Measurements from ENCODE around the gene CFDP1.
A peak's percentile ranks its signal among the peaks of the same experiment; 100 is the strongest.
"Not testable (repeated sequence)": the region's sequence is repeated elsewhere in the genome, so short reads cannot be mapped to it uniquely, and the experiment has no call there.

Gene CFDP1

DNA sequence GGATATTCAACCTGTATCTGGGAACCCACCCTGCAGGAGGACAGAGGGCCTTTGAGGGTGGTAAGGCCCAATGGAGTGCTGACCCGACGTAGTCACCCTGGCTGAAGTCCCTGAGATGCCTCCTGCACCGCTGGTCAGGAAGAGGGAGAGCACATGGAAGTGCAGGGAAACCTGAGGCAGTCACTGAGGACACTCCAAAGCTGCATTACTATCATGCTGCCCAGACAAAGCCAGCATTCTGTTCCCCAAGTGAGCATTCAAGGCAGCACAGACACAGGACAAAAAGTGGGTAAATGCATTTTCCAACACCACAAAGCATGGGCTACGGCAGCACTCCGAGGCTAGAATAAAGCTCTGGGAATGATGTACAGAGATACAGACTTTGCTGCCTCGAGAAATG lies 135.0 kb downstream of the CFDP1 start:
- DNase-seq (ENCODE audit: low read depth in 1 of 2, low spot score in 1 of 2) = no peak

GRCh38 chr16:75296606-75297005 lies 136.7 kb downstream of the CFDP1 start:
- no peak for DNase-seq (ENCODE audit: low read depth in 1 of 2, low spot score in 1 of 2)

DNA sequence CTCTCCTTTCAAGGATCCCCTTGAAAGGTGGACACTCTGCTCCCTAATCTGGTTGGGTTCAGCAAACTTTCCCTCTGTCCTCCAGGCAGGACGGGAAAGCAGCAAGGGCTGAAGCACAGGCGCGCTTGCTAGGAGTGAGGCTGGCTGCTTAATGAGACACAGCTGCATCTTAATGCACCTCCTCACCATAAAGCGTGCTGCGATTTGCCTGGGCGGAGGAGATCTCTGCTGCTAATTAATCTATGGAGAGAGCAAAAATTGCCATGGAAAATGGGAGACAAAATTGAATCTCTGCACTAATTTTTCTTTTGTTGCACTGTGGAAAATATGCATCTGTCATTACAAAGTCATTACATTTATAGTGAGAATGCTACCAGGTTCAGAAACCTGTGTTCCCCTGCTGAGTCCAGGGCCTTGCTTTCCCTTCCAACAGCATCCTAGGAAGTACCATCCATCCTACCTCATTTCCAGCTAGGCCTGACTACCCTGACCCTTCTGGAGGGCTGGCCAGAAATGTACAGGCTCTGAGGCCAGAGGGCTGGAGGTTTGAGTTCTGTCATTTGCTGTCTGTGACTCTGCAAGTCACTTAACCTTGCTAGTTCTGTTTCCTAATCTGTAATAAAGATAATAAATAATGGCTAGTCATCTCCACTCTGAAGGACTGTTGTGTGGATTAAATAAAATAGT lies 138.4 kb downstream of the CFDP1 start:
- no peak for DNase-seq (ENCODE audit: low read depth in 1 of 2, low spot score in 1 of 2)

- DNase-seq (ENCODE audit: low read depth in 1 of 2, low spot score in 1 of 2) = no peak
These were observed 139.5 kb downstream of the CFDP1 start for GRCh38 chr16:75293772-75294171.

- DNase-seq (ENCODE audit: low read depth in 1 of 2, low spot score in 1 of 2) = no peak
These were observed 140.1 kb downstream of the CFDP1 start for GRCh38 chr16:75293173-75293572.

GRCh38 chr16:75292691-75293090 lies 140.6 kb downstream of the CFDP1 start:
- DNase-seq (ENCODE audit: low read depth in 1 of 2, low spot score in 1 of 2) = no peak

DNA sequence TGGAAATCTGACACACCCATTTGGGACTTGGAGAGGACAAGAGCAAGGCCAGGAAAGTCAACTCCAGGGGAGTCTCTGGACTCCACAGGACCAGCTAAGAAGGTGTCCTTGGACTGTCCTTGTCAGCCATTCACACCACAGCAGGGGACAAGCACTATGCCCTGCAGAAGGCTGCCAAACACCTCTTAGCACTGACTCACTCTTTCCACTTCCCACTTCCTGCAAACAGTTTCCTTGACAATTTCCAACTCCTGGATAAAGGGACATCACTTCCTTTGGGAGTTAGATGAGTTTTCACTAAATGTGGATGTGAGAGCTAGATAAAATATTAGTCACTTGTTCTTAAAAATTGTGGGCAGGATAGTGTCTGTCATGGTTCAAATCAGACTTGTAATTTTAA lies 144.1 kb downstream of the CFDP1 start:
- no peak for DNase-seq (ENCODE audit: low read depth in 1 of 2, low spot score in 1 of 2)

DNA sequence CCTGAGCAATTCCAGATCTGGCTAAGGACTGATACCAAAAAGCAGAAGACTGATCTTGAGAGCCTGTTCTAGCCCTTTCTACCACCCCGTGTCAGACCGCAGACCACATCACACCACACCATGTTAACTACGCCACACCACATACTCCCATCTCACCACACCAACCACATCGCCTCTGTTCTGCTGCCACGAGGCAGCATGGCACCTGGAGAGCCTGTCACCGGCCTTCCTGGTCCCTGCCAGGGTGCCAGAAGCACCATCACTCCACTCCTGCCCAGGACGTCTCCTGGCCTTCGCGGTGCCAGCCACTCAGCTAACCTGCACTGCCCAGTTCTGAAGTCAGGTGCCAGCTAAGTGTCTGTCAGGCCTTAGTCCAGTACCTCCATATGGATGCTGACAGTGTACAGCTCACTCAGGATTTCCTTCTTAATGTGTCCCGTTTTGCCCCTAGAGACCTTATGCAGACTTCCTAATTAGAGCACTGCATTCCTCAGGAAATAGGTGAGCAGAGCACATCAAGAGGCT lies 144.6 kb downstream of the CFDP1 start:
- peak in 1 of 2 donors; percentile 14 for DNase-seq (ENCODE audit: low read depth in 1 of 2, low spot score in 1 of 2)

DNA sequence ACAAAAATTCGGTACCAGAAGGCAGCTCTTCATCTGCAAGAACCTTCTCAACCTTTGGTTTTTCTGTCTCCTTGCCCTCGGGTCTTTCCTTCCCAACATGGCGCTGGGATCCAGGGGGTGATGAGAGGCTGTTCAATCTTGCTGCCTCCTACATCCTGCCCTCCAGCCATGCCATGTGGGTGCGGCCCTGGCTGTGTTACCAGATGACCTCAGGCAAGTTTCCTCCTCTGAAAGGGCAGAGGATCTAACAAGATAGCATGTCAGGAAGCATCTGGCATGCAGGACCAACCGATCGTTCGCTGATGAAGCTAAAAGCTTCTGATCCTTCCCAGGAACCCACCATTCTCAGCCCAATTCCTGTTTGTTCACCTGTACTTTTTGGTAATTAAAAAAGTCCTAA lies 145.1 kb downstream of the CFDP1 start:
- no peak for DNase-seq (ENCODE audit: low read depth in 1 of 2, low spot score in 1 of 2)

GRCh38 chr16:75287708-75288107 lies 145.6 kb downstream of the CFDP1 start:
- no peak for DNase-seq (ENCODE audit: low read depth in 1 of 2, low spot score in 1 of 2)

- DNase-seq (ENCODE audit: low read depth in 1 of 2, low spot score in 1 of 2) = no peak
These were observed 146.9 kb downstream of the CFDP1 start for GRCh38 chr16:75286389-75286788.

DNA sequence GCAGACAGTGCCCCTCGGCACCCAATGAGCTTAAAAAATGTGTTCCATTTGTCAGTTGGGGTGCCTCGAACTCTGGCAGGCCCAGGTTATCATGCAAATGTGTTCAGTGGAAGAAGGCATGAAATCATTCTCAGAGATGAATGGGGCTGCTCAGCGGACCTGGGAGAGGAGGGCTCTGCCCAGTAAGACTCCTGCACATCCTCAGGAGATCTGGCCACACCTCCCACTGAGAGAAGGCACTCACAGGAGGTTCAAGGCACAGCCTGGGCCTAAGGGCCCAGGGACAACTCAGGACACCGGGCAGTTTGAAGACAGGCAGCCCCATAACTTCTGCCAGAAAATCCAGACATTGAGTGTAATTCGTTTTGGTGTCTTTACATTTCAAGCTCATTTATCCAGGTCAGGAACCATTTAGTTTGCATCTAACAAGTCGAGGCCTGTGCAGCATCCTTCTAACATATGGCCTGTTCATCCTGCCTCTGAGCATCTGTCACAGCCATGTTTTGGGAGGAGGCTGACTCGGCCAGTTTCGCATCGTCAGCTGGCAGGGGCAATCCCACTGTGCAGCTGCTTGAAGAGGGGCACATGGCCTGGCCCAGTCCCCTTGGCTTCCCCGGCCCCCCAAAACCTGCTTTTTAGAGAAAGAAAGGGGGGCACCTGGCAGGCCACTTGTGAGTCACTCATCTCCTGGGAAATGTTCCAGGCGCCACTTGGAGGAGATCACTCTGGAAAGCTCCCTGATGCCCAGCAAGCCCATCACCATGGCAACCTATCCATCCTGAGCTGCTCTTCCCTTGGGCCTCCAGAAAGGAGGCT lies 150.6 kb downstream of the CFDP1 start:
- DNase-seq (ENCODE audit: low read depth in 1 of 2, low spot score in 1 of 2) = no peak

- DNase-seq (ENCODE audit: low read depth in 1 of 2, low spot score in 1 of 2) = no peak
These were observed 151.5 kb downstream of the CFDP1 start for GRCh38 chr16:75281826-75282225.

GRCh38 chr16:75281009-75281408 lies 152.3 kb downstream of the CFDP1 start:
- not testable (repeated sequence) for DNase-seq (ENCODE audit: low read depth in 1 of 2, low spot score in 1 of 2)

GRCh38 chr16:75280331-75280804 lies 152.9 kb downstream of the CFDP1 start:
- DNase-seq (ENCODE audit: low read depth in 1 of 2, low spot score in 1 of 2) = no peak

DNA sequence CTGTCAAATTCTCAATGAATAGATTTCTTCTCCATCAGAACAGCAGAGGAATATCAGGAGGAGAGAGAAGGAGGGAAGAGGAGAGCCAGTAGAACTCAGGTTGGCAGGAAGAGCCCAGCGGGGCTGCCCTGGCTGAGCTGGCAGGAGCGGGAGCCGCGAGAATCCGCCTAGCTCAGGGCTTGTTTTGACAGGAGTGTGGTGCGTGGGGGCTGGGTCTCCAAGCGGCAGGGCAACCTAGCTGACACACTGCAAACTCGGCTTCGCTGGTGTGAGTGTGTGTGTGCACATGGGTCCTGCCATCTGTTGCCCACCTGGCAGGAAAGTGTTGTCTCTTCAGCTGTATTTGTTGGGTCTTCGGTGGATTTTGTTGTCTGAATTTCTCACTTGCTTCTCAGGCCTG lies 154.0 kb downstream of the CFDP1 start:
- no peak for DNase-seq (ENCODE audit: low read depth in 1 of 2, low spot score in 1 of 2)

- no peak for DNase-seq (ENCODE audit: low read depth in 1 of 2, low spot score in 1 of 2)
These were observed 160.0 kb downstream of the CFDP1 start for GRCh38 chr16:75273054-75273925.

GRCh38 chr16:75272629-75273028 lies 160.7 kb downstream of the CFDP1 start:
- DNase-seq (ENCODE audit: low read depth in 1 of 2, low spot score in 1 of 2) = not testable (repeated sequence)

- no peak for DNase-seq (ENCODE audit: low read depth in 1 of 2, low spot score in 1 of 2)
These were observed 161.2 kb downstream of the CFDP1 start for GRCh38 chr16:75272097-75272551.

DNA sequence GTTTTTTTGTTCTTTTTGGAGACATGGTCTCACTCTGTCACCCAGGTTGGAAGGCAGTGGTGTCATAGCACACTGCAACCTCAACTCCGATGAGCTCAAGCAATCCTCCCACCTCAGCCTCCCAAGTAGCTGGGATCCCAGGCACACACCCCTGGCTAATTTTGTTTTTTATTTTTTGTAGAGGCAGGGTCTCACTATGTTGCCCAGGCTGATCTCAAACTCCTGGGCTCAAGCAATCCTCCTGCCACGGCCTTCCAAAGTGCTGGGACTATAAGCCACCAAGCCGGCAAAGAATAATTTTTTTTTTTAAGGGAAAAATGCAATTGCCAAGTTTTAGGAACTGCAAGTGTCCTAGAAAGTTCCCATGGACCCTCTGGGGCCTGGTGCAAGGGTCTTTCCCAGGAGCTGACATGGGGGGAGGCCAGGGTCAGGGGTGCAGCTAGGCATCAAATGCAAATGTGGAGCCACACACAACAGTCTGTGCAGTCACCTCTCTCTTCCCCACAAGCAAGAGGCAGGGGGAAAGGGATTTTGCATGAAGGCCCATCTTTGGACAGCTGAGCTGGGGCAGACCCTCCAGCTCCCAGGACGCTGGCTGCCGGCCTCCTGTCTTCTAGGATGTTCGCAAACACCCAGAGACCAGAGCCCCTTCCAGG lies 161.7 kb downstream of the CFDP1 start:
- DNase-seq (ENCODE audit: low read depth in 1 of 2, low spot score in 1 of 2) = no peak

- not testable (repeated sequence) for DNase-seq (ENCODE audit: low read depth in 1 of 2, low spot score in 1 of 2)
These were observed 163.9 kb downstream of the CFDP1 start for GRCh38 chr16:75269358-75269757.
